Keratinocyte (primary cell): ENCODE results near the gene WNT3. TPM values are rescaled to one million over a fixed set of nuclear protein-coding genes. Genes with fewer than 3 reads are reported as not detected.

ENCODE experiments used
- DNase-seq: peaks from one replicate; pipeline ENCODE4 v3.0.0-alpha.2; 2011; ENCODE audit warnings: low read depth, missing footprints, low spot score
- FAIRE-seq: peaks from 2 replicates; lab custom pipeline; 2011; peaks lifted over from hg19 to GRCh38; lab: Jason Lieb, UNC
- H2AFZ ChIP-seq: 2 replicates; pipeline ENCODE4 v1.6.0; 2012; ENCODE audit warnings: low read length, control low read depth, inconsistent platforms; ENCODE audit not compliant: control insufficient read depth
- H3K27ac ChIP-seq: 2 replicates; pipeline ENCODE4 v1.5.1; 2011; ENCODE audit warnings: low read length; ENCODE audit not compliant: control insufficient read depth, insufficient read depth
- H3K27me3 ChIP-seq: 3 replicates; pipeline ENCODE4 v1.6.0; 2011; ENCODE audit warnings: low read length; ENCODE audit not compliant: control insufficient read depth, insufficient read depth; ENCODE audit errors: extremely low read depth
- H3K36me3 ChIP-seq, 2 experiments: 2 replicates in 1 of 2; 3 replicates in 1 of 2; pipeline ENCODE4 v1.5.1; 2011; ENCODE audit warnings: low read length in 2 of 2, mild to moderate bottlenecking in 1 of 2; ENCODE audit not compliant: control insufficient read depth in 2 of 2, insufficient read depth in 2 of 2; ENCODE audit errors: extremely low read depth in 1 of 2
- H3K4me1 ChIP-seq: 3 replicates; pipeline ENCODE4 v1.5.1; 2011; ENCODE audit warnings: low read length; ENCODE audit not compliant: control insufficient read depth, insufficient read depth; ENCODE audit errors: extremely low read depth
- H3K4me2 ChIP-seq: 3 replicates; pipeline ENCODE4 v1.6.0; 2011; ENCODE audit warnings: low read depth, low read length; ENCODE audit not compliant: control insufficient read depth, insufficient read depth; ENCODE audit errors: extremely low read depth
- H3K4me3 ChIP-seq, 3 experiments: fragments of 200-600 bp in 1 of 3; sonication (generic) in 1 of 3; 2 replicates in 2 of 3; 3 replicates in 1 of 3; pipeline ENCODE4 v1.5.1; 2011 to 2016; ENCODE audit warnings: low read length in 3 of 3, mild to moderate bottlenecking in 3 of 3, control low read depth in 2 of 3, inconsistent platforms in 1 of 3, low read depth in 1 of 3, mixed read lengths in 1 of 3, mixed run types in 1 of 3, moderate library complexity in 1 of 3; ENCODE audit not compliant: control insufficient read depth in 2 of 3, insufficient read depth in 2 of 3; ENCODE audit errors: extremely low read depth in 1 of 3
- H3K79me2 ChIP-seq: 2 replicates; pipeline ENCODE4 v1.6.0; 2012; ENCODE audit warnings: low read length; ENCODE audit not compliant: control insufficient read depth, insufficient read depth
- H3K9ac ChIP-seq: 3 replicates; pipeline ENCODE4 v1.6.0; 2011; ENCODE audit warnings: low read length; ENCODE audit not compliant: control insufficient read depth, insufficient read depth; ENCODE audit errors: extremely low read depth
- H3K9me1 ChIP-seq: 3 replicates; pipeline ENCODE4 v1.6.0; 2011; ENCODE audit warnings: low read length; ENCODE audit not compliant: control insufficient read depth, insufficient read depth; ENCODE audit errors: extremely low read depth
- H3K9me3 ChIP-seq: 2 replicates; pipeline ENCODE4 v1.5.1; 2012; ENCODE audit warnings: low read depth, low read length; ENCODE audit not compliant: control insufficient read depth
- H4K20me1 ChIP-seq: 3 replicates; pipeline ENCODE4 v1.6.0; 2011; ENCODE audit warnings: low read length; ENCODE audit not compliant: control insufficient read depth, insufficient read depth; ENCODE audit errors: extremely low read depth
- CTCF ChIP-seq, 3 experiments: IDR thresholded peaks in 1 of 3; conservative IDR thresholded peaks in 1 of 3; optimal IDR thresholded peaks in 1 of 3; 2 replicates in 2 of 3; 3 replicates in 1 of 3; pipeline versions ENCODE3 to v1.5.1; 2011; ENCODE audit warnings: low read length in 3 of 3, mild to moderate bottlenecking in 3 of 3, moderate library complexity in 2 of 3, control low read depth in 1 of 3, inconsistent platforms in 1 of 3; ENCODE audit not compliant: insufficient read depth in 2 of 3; ENCODE audit errors: extremely low read depth in 1 of 3
- EZH2 ChIP-seq: IDR thresholded peaks from one replicate; pipeline ENCODE4 v1.6.1; 2012; ENCODE audit warnings: inconsistent platforms, mild to moderate bottlenecking, low read length, moderate library complexity
- dilution Hi-C: fragments of 300-500 bp; cut with MboI; formaldehyde crosslinking; loops from one replicate; pipeline ENCODE4 v1.7.0; 2020; ENCODE audit warnings: low sequenced_read_pairs; ENCODE audit not compliant: extremely low pct_ligation_motif_present
- polyA plus RNA-seq, 5 experiments: library from polyadenylated mRNA; depleted of rRNA in 3 of 5; stranded (reverse) in 3 of 5; stranded (forward) in 1 of 5; unstranded in 1 of 5; fragments of >200 nt; gene quantifications; 1 replicate in 1 of 5; 2 replicates in 3 of 5; 3 replicates in 1 of 5; pipeline versions ENCODE4 v1.2.1 to v1.2.3, GENCODE V29; 2011 to 2012; ENCODE audit warnings: missing spikeins in 2 of 5, low read depth in 1 of 5, low replicate concordance in 1 of 5

Gene WNT3
- polyA plus RNA-seq, 1 donor (not counting 4 experiments of a cell fraction or from before 2014, with no cell fraction given), result 1.9 TPM

- Histone ChIP-seq H3K4me2 (no peak overlapping the region), H3K4me3 (no peak overlapping the region), H2AFZ (no peak overlapping the region), H3K27me3 (no peaks in the 10 kb centered on the region), H3K36me3 (peaks cover 2 to 4% of the 10 kb centered on the region in 2 experiments), H3K9me3 (no peaks in the 10 kb centered on the region), H3K9ac (no peak overlapping the region), H3K27ac (no peak overlapping the region), H3K9me1 (no peaks in the 10 kb centered on the region), H3K4me1 (peaks cover 35% of the 10 kb centered on the region), H3K79me2 (no peaks in the 10 kb centered on the region), H4K20me1 (no peaks in the 10 kb centered on the region)
- FAIRE-seq (no peak), DNase-seq (no peak)
- no peak for TF ChIP-seq EZH2
- no peak for TF ChIP-seq CTCF (optimal IDR thresholded peaks at IDR 0.05 in 1 of 3, IDR thresholded peaks at IDR 0.05 in 1 of 3, conservative IDR thresholded peaks at IDR 0.05 in 1 of 3; ENCODE audit: extremely low read depth in 1 of 3, insufficient read depth in 2 of 3, low read length in 3 of 3)
- dilution Hi-C loops, result no loop called here
Observed at GRCh38 chr17:46753776-46754175, 64.7 kb downstream of the WNT3 start.

- TF ChIP-seq EZH2, result no peak
- no peak for TF ChIP-seq CTCF (optimal IDR thresholded peaks at IDR 0.05 in 1 of 3, IDR thresholded peaks at IDR 0.05 in 1 of 3, conservative IDR thresholded peaks at IDR 0.05 in 1 of 3; ENCODE audit: extremely low read depth in 1 of 3, insufficient read depth in 2 of 3, low read length in 3 of 3)
- no peak for DNase-seq
- peaks cover 30% of the 10 kb centered on the region for H3K4me1 ChIP-seq
- peak; percentile 72 for FAIRE-seq
- dilution Hi-C loops, result no loop called here
- H2AFZ ChIP-seq, result no peak overlapping the region
- no peaks in the 10 kb centered on the region for H3K9me3 ChIP-seq
- H3K27ac ChIP-seq, result no peak overlapping the region
- no peaks in the 10 kb centered on the region for H3K27me3 ChIP-seq
- peaks cover 2 to 4% of the 10 kb centered on the region in 2 experiments for H3K36me3 ChIP-seq
- H3K9ac ChIP-seq, result no peak overlapping the region
- no peak overlapping the region for H3K4me3 ChIP-seq
- no peaks in the 10 kb centered on the region for H4K20me1 ChIP-seq
- H3K79me2 ChIP-seq, result no peaks in the 10 kb centered on the region
- peak overlapping the region; percentile 46 for H3K4me2 ChIP-seq
- no peaks in the 10 kb centered on the region for H3K9me1 ChIP-seq
Observed at GRCh38 chr17:46751425-46751824, 67.1 kb downstream of the WNT3 start.
